ENCODE results near the gene KRTAP2-3.

The KRTAP2-3 gene

DNA sequence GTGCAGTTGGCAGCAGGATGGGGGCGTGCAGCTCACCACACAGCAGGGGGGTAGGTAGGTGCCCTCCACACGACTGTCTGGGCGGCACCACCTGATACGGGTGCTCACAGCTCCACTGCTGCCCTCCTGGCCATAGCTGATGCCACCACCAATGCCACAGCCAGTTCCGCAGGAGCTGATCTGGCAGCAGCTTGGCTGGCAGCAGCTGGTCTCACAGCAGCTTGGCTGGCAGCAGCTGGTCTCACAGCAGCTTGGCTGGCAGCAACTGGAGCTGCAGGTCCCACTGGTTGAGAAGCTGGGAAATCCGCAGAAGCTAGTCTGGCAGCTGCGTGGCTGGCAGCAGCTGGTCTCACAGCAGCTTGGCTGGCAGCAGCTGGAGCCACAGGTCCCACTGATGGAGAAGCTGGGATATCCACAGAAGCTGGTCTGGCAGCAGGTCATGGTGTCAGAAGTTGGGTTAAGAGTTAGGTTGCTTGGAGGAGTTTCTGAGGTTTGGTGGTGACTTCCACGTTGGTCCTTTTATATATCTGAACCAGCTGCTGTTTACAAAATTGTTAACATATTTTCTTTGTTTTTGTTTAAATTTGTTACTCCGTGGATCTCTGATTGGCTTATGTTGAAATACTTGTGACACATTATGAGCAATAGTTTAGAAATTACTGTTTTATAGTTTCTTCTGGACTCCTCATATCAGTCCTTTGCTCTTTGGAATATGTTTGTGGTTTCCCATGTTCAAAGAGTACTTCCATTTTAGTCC lies 33.0 kb downstream of the KRTAP2-3 start, which contains the start of gene KRTAP1-5:
TSS of gene KRTAP1-5 (minus strand) at position 494 of the 757 bp plus-strand sequence. CDS start at position 441, 53 bp downstream.
- no peak for DNase-seq

DNA sequence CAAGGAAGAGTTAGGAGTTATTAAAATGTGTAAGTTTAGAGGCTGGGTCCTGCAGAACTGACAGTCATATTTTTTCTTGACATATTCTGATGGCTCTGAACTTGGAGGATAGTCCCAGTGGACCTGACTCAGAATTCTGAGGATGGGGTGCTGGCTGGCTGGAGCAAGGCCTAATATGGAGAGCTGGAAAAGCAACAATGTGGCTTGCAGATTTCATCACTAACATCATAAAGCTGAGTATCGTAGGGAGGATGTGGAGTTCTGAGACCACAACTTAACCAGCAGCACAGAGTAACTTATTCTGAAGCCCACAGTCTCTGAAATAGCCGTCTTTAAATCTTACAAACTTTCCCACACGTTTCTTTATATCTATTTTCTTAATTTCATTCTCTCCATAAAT lies 35.2 kb downstream of the KRTAP2-3 start:
- no peak for DNase-seq

- no peak for DNase-seq
Measured at GRCh38 chr17:41020336-41020735, 39.6 kb downstream of the KRTAP2-3 start.

- DNase-seq, result no peak
Measured at GRCh38 chr17:41019415-41019814, 40.5 kb downstream of the KRTAP2-3 start.

GRCh38 chr17:41018541-41018940 lies 41.4 kb downstream of the KRTAP2-3 start:
- DNase-seq, result no peak

DNA sequence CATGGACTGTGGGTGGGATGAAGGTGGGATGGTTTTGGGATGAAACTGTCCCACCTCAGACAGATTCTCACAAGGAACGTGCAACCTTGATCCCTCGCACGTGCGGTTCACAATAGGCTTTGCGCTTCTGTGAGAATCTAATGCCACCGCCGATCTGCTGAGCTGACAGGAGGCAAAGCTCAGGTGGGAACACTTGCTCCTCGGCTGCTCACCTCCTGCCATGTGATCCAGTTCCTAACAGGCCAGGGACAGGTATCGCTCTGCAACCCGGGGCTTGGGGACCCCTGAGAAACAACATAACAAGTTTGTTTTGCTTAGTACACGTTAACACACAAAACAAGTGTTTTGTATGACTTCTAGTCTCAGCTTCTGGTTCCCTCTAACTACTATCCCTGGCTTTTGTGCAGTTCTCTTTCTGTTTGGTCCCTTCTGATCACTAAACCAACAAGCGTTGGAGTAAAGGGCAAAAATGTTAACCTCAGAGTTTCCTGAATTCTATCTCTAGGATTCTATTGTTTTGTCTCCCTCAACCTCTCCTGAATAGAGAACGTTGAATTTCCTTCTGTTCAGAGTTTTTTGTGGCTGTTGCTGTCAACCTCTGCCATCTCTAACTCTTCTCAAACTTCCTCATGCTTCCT lies 43.2 kb downstream of the KRTAP2-3 start:
- DNase-seq, result no peak

DNA sequence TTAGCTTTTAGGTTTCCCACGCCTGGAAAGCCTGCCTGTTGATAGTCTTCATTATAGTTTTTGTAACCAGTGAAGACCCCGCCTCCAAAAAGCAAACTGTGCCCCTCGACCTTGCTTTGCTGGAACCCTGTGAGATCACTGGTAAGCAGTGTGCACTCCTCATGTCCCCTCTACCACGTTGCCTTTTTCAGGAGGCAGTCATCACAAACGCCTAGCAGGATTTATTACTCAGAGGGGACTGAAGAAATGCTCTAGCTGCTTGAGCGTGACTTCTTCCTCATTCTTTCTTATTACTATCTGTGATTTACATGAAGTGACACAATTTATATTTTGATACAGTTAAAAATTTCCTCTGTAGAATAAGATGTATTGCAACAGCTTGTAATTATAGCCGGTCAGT lies 44.5 kb downstream of the KRTAP2-3 start:
- no peak for DNase-seq

GRCh38 chr17:41013606-41014005 lies 46.3 kb downstream of the KRTAP2-3 start:
- DNase-seq, result no peak

DNA sequence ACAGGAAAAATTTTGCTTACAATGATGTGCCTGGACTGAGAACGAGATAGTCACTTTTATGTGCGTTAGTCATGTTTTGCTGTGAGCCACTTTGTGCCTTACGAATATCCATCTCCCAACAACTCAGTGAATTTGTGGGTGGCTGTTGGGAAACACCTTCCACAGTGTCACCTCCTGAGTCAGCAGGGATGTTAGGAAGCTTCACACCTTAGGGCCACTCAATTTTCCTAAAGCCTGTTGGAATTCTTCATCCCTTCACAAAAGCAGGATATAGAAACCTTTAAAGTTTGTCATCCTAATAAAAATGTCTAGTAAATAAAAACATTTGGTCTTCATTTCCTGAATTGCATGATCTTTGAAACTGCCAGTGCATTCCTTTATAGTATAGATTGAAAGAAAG lies 46.7 kb downstream of the KRTAP2-3 start:
- no peak for DNase-seq

DNA sequence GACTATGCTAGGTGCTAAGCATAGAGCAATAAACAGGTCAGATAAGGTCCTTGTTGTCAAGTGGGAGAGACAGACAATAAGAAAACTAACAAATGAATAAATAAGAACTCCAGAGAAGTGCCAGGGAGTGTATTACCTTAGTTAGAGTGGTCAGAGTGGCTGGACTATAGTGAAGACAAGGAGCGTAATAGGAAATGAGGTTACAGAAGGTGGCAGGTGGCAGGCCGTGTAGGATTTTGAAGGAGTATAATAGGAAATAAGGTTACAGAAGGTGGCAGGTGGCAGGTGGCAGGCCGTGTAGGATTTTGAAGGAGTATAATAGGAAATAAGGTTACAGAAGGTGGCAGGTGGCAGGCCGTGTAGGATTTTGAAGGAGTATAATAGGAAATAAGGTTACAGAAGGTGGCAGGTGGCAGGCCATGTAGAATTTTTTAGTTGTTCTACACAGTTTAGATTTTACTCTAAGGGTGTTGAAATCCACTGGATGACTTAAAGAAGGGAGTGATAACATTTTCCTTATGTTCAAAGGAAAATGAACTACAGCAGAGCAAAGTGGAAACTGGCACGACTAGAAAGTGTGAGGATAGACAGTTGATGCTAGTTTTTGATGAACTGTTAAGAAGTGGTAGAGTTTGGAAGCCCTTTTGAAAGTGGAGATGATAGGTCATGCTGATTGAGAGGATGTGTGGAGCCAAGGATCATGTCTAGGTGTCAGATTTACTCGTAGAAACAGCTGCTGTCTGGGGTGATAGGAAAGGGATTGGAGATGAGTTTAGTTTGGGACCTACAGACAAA lies 47.4 kb downstream of the KRTAP2-3 start:
- no peak for DNase-seq

GRCh38 chr17:41010441-41010840 lies 49.5 kb downstream of the KRTAP2-3 start:
- no peak for DNase-seq

DNA sequence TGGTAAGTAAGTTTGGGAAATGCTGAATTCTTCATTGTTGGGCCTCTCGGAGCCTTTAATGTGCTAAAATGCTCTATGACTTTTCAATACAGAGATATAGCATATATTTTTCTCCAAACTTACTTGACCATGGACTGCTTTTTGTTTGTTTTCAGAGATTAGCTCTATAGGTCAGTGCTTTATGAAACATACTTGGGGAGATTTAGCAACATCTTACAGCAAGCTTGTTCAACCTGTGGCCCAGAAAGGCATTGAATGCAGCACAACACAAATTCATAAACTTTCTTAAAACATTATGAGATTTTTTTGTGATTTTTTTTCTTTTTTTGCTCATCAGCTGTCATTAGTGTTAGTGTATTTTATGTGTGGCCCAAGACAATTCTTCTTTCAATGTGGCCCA lies 50.0 kb downstream of the KRTAP2-3 start:
- no peak for DNase-seq

DNA sequence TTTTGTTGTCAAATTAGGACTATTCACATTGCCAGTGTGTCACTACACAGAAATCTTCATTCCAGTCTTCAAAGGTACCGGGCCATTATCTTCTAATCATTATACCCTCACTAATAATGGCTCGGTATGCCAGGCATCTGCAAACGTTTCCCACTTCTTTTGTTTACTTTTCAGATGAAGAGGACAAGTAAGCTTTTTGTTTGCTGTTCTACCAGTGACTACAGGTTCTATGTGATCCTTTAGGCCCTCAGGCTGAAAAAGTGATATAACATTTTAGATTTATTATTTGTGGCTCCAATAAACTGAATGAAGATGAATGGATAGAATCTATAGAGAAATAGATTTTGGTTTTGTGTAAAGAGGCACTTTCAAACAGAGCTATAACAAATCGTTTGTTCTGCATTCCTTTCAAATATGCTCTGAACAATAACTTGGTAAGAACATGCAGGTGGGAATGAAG lies 50.6 kb downstream of the KRTAP2-3 start:
- DNase-seq, result no peak
